HG03175 (cell line): ENCODE results near the gene NHEJ1.
A peak's percentile ranks its signal among the peaks of the same experiment; 100 is the strongest.

ENCODE experiments used
- ATAC-seq: cut with Tn5 transposase; IDR thresholded peaks from one replicate; pipeline ENCODE4 v1.9.1; 2021; ENCODE audit warnings: mild to moderate bottlenecking, moderate library complexity; ENCODE audit not compliant: unreplicated experiment

NHEJ1 gene

DNA sequence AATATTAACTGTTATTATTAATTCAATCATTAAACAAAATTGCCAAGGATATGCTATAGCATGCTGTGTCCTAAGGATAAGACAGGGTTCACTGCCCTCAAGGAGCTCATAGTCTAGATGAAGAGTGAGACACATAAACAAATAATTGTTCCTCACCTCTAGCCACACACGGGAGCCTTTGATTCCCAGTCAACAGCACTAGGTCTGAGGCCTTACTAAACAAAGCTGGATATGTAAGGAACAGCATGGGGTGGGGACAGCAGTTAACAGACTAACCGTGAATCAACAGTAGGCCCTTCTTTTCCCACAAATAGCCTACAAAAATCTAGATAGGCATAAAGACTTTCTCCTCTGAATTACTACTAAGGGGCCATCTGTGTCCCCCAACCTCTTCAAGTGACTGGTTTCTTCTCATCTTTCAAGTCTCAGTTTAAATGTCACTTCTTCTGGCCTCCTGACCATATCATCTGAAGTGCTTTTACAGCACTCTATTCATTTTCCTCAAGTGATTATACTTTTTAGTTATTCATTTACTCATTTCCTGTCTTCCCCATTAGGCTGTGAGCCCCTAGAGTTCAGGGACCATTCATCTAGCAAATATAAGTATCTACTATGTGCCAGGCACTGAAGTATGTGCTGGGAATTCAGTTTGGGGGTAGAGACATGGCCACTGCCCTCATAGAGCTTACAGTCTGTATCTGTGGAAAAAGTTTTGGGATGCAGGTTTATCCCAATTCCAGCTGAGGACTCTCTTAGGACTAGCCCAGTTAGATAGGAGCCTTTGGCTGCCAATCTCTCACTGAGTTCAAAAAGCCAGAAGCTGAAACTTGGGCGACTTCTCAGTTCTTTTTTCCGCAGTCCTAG lies 69.9 kb downstream of the NHEJ1 start:
- no peak for ATAC-seq

DNA sequence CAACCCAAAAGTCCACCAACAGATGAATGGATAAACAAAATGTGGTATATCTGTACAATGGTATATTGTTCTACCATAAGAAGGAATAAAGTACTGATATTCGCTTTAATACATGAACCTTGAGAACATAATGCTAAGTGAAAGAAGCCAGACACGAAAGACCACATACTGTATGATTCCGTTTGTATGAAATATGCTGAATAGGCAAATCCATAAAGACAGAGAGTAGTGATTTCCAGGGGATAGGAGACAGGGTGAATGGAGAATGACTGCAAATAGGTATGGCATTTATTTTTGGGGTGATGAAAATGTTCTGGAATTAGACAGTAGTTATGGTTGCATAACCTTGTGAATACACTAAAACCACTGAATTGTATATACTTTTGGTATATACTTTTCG lies 71.3 kb downstream of the NHEJ1 start:
- ATAC-seq, result no peak

DNA sequence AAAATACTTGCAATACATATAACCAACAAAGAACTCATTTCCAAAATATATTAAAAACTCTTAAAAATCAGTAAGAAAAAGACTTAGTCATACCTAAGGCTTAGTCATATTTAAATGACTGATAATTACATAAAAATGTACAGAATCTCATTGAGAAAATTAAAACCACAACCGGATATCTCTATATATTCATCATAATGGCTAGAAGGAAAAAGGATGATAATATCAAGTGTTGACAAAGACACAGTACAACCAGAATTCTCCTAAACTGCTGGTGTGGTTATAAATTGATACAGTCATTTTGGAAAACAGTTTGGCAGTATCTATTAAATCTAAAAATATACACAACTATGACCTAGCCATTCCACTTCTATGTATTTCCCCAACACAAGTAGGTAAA lies 72.8 kb downstream of the NHEJ1 start:
- no peak for ATAC-seq

DNA sequence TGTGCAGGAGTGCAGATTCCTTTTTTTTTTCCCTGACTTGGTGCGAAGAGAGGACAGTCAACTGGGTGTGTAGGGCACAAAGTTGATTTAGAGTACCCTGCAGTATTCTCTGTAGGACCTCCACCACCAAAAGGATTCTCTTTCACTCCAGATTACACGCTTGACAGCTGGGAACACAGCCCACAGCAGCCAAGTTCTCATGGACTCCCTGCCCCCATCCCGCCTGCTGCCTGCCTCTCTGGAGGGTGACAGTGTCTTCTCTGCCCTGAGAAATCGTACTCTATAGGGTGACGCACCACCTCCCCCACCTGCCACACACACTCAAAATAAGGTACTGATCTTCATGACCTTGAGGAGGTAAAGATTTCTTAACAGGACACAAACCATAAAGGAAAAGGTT lies 73.3 kb downstream of the NHEJ1 start:
- no peak for ATAC-seq

DNA sequence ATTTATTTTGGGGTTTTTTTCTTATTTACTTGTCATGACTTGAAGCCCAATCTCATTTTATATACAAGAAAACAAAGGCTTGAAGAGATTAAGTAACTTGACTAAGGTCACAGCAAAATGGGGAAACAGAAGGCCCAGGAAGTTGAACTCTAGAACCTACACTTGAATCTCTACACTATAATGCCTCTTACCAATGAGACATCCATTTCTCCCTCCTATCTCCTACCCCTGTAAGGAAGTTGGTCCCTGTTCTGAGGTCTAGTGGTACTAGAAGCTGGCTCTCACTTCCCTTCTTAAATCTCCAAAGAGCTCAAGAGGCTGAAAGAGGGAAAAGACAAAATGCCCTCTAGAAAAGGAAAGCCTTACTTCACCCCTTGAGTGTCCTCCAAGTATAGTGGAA lies 74.4 kb downstream of the NHEJ1 start:
- no peak for ATAC-seq

DNA sequence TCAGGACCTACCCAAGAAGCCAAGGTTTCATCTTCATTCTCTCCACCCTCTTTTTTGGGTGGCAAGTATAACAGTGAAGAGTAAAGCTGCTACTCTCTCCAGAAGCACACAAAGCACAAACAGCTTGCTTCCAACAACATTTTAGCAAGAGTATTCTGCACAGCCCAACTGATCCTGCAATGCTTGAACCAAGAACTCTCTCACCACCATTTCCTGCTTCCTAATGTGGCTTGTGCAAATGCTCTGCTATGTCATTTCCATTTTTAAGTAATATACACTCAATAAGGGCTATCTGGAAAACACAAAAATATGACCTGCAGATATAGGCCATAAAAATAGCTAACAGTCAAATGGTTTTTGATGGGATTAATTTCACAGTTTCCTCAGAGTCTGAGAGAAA lies 75.8 kb downstream of the NHEJ1 start:
- ATAC-seq, result no peak

DNA sequence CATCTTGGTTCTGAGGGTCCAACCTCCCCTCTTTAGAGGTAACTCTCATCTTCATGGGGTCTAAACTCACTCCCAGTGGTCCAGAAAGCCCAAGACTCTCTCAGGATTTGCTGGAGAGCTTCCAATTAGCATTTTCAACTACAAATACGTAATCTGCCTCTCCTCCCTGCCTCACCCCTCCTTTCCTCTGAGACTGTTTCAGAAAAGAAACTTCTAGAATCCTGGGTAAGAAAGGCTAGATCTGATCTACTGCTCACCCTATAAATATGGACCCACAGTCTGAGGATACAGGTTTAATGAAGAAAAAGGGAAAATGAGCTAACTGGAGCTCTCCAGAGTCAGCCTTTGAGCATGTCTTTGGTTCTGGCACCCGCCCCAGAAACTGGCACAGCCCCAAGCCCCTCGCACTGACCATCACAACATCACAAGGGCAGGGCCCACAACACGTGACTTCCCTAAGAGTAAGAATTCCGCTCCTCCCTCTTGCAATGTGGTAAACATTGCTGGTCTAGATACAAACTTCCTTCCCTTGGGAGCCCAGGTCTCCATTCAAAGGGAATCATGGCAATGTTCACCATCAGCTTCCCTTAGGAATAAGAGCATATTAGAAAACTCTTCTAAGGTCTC lies 78.2 kb downstream of the NHEJ1 start:
- no peak for ATAC-seq

DNA sequence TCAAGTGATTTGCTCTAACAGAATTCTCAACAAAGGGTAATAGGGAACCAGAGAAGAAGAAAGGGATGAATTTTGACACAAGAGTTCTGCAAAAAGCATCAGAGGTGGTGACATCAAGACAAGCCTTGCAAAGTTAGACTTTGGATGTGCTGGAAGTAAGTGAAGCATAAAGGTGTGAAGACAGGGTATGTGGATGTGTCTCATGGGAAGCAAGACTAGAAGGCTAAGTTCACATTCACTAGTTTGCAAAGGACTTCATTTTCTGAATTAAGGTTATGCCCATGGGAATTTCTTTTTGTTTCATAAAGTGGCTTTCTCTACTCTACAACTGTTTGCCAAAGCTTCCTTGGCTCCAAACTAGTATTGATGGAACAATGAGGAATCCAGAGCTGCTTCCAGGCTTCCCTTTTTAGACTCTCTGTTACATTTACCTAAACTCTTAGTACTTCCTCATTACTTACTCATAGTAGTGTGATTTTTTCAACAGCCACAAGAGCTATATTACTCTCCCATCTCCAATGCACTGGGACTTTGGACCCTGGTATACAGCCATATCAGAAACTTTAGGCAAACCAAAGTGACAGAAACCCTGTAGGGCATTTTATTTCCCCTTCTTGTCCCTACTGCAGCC lies 78.8 kb downstream of the NHEJ1 start:
- peak; percentile 57 for ATAC-seq

DNA sequence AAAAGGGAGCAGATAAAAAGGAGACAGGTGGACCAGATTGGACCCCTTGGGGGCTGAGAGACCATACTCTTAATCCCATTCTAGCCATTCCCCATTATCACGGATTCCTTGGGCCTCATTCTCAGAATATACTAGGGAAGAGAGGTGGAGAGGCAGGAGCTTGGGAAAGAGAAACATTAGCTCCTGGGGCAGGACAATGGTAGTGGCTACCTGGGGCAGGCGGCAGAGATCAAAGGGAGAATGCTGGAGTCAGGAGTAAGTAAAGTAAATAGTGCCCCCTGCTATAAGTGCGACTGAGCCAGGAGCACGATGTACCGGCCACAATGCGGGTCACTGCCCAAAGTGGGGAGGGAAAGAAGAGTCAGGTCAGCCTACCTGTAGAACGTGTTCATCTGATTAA lies 79.5 kb downstream of the NHEJ1 start:
- ATAC-seq, result no peak

DNA sequence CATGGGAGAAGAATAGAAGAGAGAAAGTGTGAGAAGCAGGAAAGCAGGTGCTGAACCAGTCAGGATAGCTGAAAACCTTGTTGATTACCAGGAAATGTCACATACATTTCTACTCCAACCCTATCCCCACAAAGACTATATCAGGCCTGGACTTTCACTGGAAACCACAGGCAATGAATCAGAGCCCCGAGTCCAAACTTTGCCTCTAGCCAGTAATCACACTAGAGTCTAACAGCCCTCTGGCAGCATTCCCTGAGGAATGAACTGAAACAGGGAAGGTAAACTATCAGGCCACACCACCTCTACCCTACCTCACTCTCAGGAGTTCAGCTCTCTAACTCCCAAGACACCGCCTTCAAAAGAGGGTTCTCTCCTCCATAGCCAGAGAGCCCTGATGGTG lies 81.2 kb downstream of the NHEJ1 start:
- no peak for ATAC-seq

DNA sequence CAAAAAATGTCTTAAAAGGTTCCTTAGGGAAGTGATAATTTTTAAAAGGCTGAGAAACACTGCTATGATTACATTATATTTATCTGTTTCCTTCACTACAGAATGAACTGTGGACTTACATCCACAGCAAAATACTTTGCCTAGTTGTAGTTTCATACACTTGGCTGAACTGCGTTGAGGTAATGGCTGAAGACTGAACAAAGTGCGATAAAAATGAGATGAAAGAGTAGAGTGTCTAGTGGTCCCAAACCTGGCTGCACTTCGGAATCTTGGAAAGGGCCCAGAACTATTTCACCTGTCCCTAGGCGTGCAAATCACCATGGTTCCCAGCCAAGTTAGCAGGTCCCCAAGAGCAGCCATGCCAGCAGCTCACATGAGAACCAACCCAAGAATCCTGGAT lies 81.7 kb downstream of the NHEJ1 start:
- ATAC-seq, result no peak

DNA sequence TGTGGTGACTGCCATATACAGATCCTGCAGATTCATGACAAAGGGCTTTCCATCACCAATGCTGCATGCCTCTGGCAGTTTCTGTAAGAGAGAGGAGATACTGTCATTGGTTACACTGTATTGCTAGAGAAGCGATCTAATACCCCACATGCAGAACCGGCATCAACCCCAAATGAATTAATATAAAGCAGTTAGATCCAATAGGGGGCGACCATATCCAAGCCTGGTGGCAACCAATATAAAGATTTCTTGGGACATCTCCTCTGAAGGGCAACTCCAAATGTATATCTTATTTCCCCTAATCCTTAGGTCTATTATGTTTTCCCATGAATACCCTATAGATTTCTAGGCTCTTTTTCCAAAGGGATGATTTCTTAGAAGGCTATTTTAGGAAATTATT lies 82.5 kb downstream of the NHEJ1 start:
- ATAC-seq, result no peak

DNA sequence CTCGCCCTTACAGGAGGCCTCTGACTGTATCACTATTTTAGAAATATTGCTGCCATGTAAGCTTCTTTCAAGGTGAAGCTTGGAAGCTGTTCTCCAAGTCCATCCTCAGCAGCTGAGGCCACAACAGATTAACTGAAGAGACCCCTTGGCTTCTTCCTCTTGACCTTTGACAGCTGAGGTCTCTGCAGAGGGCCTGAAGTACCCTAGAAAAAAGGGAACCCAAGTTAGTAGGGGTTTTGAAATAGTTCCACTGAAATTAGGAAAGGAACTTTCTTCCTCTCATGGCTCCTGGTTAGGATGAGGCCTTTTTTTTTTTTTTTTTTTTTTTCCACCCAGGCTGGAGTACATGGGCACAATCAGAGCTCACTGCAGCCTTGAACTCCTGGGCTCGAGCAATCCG lies 84.4 kb downstream of the NHEJ1 start:
- no peak for ATAC-seq

DNA sequence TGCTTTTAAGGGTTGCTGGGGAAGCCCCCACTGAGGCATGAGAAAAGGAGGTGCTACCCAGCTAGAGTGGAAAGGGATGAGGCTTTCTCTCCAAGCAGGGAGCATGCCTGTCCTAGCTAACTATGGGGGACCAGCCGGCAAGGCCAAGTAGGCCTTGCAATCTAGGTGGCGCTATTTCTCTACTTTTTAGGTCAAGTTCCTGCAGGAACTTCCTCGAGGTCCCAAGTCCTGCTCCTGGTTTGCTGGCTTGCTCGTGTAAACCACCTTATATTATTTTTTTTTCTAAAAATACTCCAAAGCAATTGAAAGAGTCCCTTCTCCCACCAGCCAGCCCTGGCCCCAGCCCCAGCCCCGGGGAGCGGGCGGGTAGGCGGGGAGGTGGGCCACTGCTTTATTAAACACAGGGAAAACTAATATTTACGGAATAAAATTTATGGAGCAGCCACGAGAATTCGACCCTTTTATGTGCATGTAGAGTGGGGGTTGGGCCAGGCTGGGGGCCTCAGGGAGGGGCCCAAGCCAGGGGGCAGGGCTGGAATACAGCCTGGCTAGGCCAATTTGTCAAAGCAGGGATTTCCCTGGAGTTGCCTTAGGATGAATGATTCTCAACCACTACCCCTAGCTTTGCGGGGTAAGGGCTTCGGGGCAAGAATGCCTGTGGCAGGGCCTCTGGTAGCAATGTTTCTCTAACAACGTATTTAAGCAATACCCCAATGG lies 87.0 kb downstream of the NHEJ1 start:
- ATAC-seq, result no peak

DNA sequence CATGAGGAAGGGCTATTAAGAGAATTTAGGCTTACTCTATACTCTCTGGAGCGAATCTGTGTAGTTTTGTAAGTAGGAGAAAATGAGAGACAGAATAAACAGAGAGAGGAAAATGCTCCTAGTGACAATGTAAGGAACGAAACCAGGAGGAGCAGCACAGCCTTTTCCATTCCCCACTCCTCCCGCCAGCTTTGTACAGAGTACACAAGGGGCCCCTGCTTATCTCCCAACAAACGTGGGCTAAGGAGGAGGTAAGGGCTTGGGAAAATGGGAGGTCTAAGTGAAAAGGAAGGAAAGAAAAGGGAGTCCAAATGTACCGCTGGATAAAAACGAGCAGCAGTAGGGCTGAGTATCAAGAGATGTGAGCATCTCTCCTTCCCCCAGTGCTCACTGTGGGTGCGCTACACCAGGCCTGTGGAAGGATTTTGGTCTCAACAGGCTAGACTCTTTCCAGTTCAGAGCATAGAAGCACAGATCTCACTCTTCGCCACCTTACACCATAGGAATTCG lies 87.8 kb downstream of the NHEJ1 start:
- ATAC-seq, result no peak

DNA sequence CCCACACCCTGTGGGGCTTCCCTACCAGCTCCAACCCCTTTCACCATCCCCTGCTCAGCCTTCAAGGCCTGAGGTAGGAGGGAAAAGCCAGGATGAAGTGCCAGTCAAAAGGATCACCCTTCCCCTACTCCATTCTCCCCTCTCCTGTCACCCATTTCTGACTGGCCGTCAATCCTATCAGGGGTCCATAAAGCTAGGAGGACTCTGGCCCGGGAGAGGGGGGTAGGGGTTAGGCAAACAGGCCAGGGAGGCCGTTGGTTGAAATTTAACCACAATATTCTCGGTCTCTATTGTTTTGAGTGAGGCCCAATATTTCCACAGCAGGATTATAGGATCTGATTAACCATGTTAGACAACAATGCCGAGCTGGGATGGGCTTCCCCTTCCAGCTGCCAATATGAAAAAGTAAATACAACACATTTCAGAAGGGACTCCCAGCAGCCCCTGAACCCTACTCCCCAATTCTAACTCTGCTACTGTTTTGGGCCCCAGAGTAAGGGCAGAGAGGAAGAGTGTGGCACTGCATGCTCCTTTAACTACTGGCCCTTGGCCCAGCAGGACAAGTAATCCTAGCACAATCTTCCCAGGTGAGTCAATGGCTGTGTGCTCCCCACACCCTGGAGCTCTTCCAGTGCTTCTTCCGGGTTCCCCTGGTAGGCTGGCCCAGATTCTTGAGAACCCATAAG lies 89.3 kb downstream of the NHEJ1 start:
- no peak for ATAC-seq

DNA sequence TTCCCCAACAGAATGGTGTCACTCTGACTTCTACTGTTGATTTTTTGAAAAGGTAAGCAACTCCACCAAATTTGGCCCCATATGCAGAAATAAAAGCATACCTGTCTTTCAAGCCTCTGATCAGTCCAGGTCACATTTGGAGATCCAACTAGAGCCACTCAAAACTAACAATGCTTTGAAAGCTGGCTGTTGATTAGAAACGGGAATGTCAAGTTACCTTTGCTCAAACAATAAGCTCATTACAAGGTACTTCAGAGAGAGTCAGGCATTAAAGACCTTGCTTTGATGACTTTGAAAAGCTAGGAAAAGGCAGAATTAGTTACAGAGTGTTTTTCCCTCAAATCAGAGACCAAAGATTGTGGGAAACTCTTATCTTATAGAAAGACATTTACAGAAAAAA lies 95.1 kb downstream of the NHEJ1 start:
- no peak for ATAC-seq

DNA sequence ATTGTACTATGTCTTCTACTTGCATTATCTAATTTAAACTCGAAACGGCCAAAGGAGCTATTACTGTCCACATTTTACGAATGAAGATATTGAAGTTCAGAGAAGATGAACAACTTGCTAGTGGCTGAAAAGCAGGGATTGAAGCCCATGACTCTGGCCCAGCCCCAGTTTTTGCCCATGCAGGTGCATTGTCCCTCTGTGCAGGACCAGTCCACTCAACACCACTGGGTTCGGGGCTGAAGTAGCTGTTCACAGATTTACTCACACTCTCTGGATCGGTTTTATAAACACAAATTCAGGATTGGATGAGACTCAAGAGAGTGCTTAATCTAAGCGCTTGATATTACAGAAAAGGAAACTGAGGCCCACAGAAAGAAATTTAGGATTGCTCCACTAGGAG lies 98.5 kb downstream of the NHEJ1 start:
- ATAC-seq, result no peak

DNA sequence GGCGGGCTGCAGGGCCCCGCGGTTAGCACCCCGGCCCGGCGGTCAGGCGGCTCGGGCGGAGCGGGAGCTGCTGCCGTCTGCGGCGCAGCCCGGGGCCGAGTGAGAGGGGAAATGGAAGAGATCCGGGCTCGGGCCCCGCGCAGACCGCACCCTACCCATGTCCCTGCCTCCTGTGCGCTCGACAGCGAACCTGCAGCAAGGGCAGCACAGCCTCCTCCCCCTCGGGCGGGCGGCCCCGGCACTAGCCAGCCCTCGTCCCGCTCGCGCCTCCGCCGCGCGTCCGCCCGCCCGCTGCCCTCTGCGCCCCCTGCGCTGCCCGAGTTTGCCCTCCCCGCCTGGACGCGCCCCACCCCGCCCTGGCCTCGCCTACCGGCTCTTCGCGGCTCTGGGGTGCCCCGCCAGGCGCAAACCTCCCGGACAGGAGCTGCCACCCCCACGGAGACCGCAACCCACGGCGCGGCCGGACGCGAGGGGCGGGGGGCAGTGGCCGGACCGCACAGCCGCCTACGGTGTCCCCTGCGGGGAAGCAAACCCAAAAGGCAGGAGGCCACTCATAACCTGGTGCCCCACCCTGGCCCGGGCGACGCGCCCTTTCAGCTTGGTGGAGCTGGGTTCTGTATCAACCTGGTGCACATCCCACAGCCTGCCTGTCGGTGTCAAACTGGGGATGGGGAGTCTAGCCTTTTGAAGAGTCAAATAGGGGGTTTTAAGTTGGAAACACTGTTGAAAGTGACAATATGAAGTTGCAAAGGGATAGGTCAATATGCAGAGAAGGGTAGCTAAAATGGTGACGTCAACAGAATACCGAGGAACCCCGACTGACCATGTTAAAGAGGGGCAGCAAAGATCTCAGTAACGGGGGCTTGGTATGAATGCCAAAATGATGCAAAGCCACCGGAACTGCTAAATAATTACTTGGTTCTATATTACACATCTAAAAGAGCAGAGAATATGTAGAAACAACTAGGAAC lies 99.5 kb downstream of the NHEJ1 start, which contains the start of gene IHH:
Gene IHH, minus strand, starts transcription at position 101 of the 971 bp plus-strand sequence. CDS start 454 bp downstream, outside the sequence.
- no peak for ATAC-seq
